Measurements from ENCODE around the gene USP26. TPM values are rescaled to one million over a fixed set of nuclear protein-coding genes. Genes with fewer than 3 reads are reported as not detected.
"Not testable (repeated sequence)": the region's sequence is repeated elsewhere in the genome, so short reads cannot be mapped to it uniquely, and the experiment has no call there.

Gene USP26
- total RNA-seq, 4 donors from 2014 or later: not detected

GRCh38 chrX:133089411-133089810, 7.5 kb downstream of the USP26 start:
- no peak for DNase-seq
- Histone ChIP-seq H3K9me3 (no peaks in the 10 kb centered on the region), H3K4me3 (no peak overlapping the region), H3K27me3 (no peaks in the 10 kb centered on the region), H3K27ac (no peak overlapping the region), H3K4me1 (no peaks in the 10 kb centered on the region), H3K36me3 (no peaks in the 10 kb centered on the region)
- TF ChIP-seq POLR2A (IDR thresholded peaks at IDR 0.05): no peak
- TF ChIP-seq CTCF (IDR thresholded peaks at IDR 0.05): no peak

- Histone ChIP-seq H3K27ac (no peak overlapping the region), H3K9me3 (no peaks in the 10 kb centered on the region), H3K36me3 (no peaks in the 10 kb centered on the region), H3K4me3 (no peak overlapping the region), H3K4me1 (no peaks in the 10 kb centered on the region), H3K27me3 (no peaks in the 10 kb centered on the region)
- TF ChIP-seq POLR2A (IDR thresholded peaks at IDR 0.05) (no peak), CTCF (IDR thresholded peaks at IDR 0.05) (no peak)
- no peak for DNase-seq
Measured at GRCh38 chrX:133085785-133086184, 11.1 kb downstream of the USP26 start.

- not testable (repeated sequence) for H3K4me3 ChIP-seq, H3K9me3 ChIP-seq, H3K36me3 ChIP-seq, DNase-seq, H3K27me3 ChIP-seq, H3K27ac ChIP-seq, H3K4me1 ChIP-seq
Measured at GRCh38 chrX:133085056-133085455, 11.9 kb downstream of the USP26 start.

- no peak for DNase-seq
- no peaks in the 10 kb centered on the region for H3K27me3 ChIP-seq
- H3K4me1 ChIP-seq: no peaks in the 10 kb centered on the region
- H3K27ac ChIP-seq: no peak overlapping the region
- H3K36me3 ChIP-seq: no peaks in the 10 kb centered on the region
- no peak overlapping the region for H3K4me3 ChIP-seq
- no peaks in the 10 kb centered on the region for H3K9me3 ChIP-seq
- TF ChIP-seq CTCF (IDR thresholded peaks at IDR 0.05) (no peak), POLR2A (IDR thresholded peaks at IDR 0.05) (no peak)
Measured at GRCh38 chrX:133083899-133084298, 13.0 kb downstream of the USP26 start.

- no peak for DNase-seq
- no peak overlapping the region for H3K27ac ChIP-seq
- TF ChIP-seq CTCF (IDR thresholded peaks at IDR 0.05) (no peak), POLR2A (IDR thresholded peaks at IDR 0.05) (no peak)
- no peaks in the 10 kb centered on the region for H3K9me3 ChIP-seq
- no peak overlapping the region for H3K4me3 ChIP-seq
- no peaks in the 10 kb centered on the region for H3K27me3 ChIP-seq
- no peaks in the 10 kb centered on the region for H3K36me3 ChIP-seq
- no peaks in the 10 kb centered on the region for H3K4me1 ChIP-seq
Measured at GRCh38 chrX:133081990-133082389, 14.9 kb downstream of the USP26 start.

- H3K4me3 ChIP-seq, H3K36me3 ChIP-seq, DNase-seq, H3K9me3 ChIP-seq, H3K4me1 ChIP-seq, H3K27ac ChIP-seq, H3K27me3 ChIP-seq: not testable (repeated sequence)
Measured at GRCh38 chrX:133077856-133078255, 19.1 kb downstream of the USP26 start.

GRCh38 chrX:133072566-133072965, 24.3 kb downstream of the USP26 start:
- no peak overlapping the region for H3K27ac ChIP-seq
- no peak for DNase-seq
- no peak overlapping the region for H3K4me3 ChIP-seq
- no peaks in the 10 kb centered on the region for H3K4me1 ChIP-seq
- H3K36me3 ChIP-seq: no peaks in the 10 kb centered on the region
- no peak for TF ChIP-seq CTCF (IDR thresholded peaks at IDR 0.05)
- no peak for TF ChIP-seq POLR2A (IDR thresholded peaks at IDR 0.05)
- H3K27me3 ChIP-seq: no peaks in the 10 kb centered on the region
- no peaks in the 10 kb centered on the region for H3K9me3 ChIP-seq
